ENCODE measurements around the gene TMEM95.

Gene TMEM95, protein sequence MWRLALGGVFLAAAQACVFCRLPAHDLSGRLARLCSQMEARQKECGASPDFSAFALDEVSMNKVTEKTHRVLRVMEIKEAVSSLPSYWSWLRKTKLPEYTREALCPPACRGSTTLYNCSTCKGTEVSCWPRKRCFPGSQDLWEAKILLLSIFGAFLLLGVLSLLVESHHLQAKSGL

GRCh38 chr17:7355053-7355452 lies at the start of gene TMEM95:
Gene TMEM95, plus strand, starts transcription at chr17:7355156. Its CDS starts 49 bp downstream, at chr17:7355205.
- DNase-seq, result no peak

- peak; percentile 97 for DNase-seq
Observed at GRCh38 chr17:7306911-7307685, 47.9 kb upstream of the TMEM95 start, which contains the start of gene EIF5A. Gene EIF5A, plus strand, starts transcription at chr17:7307628. Its CDS starts 2,008 bp downstream, at chr17:7309636.

- DNase-seq, result no peak
Observed at GRCh38 chr17:7307686-7308624, 47.0 kb upstream of the TMEM95 start.

DNA sequence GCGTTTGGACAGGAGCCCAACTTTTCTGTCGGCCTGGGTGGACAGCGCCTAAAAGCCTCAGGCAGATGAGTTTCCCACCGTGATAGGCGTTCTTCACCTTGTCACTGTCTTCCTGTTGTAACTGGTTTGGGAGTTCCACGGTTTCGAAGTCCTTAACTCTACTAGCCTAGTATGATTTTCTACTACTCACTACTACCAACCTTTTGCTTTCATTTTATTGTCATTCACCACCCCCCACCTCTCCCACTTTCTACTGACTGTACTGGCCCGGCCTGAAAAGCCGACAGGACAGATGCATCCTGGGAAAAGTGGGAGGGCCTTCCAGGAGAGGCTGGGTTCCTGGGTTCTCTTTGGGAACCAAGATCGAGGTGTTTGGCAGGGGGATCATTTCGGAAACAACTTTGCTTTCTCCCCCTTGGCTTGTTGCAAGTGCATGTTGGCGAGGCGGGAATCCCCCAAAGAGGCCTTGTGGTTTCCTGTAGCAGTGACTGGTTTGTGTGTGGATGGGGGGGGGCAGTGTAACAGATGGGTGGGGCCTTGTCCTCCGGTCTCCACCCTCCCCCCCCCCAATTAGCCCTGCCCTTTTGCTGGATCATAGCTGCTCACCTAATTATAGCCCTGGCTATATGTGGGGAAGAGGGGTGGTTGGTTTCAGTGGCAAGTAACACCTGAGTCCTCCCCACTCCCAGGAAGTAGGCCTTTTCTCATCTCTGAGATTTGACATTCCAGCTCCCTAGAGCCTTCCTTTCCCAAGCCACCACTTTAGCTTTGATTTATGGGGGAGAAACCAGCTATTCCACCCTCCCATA lies 46.1 kb upstream of the TMEM95 start:
- peak; percentile 22 for DNase-seq

DNA sequence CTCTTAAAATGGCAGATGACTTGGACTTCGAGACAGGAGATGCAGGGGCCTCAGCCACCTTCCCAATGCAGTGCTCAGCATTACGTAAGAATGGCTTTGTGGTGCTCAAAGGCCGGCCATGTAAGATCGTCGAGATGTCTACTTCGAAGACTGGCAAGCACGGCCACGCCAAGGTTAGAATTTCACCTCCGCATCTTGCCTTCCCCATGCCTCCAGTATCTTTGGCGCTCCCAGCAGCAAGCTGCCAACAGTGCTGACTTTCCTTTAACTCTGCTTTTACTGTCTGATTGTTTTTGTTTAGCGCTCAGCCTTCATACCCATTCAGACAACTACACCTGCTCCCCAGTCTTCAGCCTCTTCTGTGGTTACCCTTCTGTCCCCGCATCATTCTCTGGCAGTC lies 45.3 kb upstream of the TMEM95 start:
- DNase-seq, result no peak

DNA sequence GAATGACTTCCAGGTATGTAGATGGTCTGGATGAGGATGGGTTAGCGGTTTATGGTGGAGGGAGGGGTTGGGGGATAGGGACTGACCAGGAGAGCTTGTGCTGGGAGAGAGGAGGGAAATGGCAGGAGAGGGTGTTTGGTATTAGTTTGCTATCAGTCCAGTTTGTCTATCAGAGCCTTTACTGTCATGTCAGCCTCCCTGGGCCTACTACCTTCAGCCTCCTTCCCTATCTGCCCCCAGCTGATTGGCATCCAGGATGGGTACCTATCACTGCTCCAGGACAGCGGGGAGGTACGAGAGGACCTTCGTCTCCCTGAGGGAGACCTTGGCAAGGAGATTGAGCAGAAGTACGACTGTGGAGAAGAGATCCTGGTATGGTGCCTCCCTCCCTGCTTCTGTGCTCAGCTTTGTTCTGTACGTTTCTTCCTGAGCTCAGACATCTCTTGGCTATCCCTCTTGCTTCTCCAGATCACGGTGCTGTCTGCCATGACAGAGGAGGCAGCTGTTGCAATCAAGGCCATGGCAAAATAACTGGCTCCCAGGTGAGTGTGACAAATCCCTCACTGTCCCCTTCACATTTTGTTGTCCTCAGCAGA lies 43.7 kb upstream of the TMEM95 start:
- no peak for DNase-seq

GRCh38 chr17:7312432-7313087 lies 42.4 kb upstream of the TMEM95 start:
- no peak for DNase-seq

- no peak for DNase-seq
Observed at GRCh38 chr17:7313088-7313889, 41.7 kb upstream of the TMEM95 start.

DNA sequence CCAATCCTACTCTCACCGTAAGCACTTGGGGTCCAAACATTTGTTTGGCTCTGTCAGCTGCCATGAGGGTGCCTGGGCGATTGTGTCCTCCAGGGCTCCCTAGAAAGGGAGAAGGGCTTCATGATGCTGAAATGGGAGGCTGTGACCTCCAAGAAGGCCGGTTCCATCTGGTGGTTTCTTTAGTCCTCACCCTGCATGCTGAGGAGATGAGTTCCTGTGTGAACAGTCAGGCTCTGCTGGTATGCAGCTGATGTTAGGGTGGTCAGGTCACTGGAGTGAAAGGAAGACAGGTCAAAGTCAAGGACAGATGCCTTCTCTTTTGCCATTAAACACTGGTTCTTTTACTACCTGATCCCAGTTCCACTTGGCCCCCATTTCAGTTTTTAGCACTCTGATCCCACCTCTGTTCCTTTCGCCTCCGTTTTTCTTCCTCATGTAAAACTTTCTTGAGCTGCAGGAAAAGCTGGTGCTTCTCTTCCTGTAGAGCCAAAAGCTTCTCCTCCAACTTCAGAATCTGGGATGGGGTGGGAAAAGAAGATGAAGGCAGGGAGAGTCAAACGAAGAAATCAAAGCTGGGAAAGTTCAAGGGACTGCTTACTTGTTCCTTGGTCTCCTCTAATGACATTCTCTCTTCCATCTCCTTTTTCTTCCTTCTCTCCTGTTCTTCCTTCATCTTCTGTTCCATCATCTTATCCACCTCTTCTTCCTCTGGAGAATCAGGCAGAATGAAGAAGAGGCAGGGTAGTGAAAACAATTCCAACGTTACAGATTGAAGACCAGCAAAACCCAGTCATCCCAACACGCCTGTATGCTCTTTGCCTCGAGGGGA lies 40.9 kb upstream of the TMEM95 start:
- DNase-seq, result no peak

DNA sequence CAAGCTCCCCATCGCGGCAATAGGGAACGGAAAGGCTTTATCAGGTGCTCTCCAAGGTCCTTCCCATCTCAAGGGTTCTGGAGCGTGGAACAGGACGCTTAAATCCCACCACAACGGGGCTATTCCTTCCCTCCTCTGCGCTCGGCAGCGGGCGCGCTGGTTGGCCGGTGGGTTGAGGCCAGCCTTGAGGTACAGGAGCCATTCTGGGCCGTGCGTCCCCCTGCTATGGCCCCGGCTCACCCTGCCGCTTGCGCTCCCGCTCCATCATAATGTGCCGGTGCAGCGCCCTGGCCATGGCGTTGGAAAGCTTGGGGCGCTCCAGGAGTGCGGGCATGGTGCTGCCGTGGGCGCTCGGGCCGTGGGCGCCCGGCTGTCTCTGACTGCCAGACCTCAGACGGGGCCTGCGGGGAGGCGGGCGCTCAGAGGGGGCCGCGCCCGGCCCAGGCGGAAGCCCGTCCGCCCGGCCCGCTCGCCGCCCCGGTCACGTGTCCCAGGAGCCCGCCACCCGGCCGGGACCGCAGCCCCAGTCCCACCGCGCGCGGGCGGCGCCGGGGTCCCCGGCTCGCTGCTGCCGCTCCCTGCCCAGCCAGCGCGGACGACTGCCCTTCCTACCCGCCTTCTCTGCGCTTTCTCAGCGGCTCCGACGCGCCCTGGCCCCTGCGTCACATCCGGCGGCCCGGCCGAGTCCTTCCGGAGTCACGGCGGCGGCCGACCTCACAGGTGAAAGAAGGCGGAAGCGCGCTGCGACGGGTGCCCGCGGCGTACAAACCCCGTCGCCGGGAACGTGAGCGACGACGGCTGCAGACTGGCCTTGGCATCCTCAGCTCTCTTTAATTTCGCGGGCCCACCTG lies 40.0 kb upstream of the TMEM95 start, which contains the start of gene GPS2:
Gene GPS2 (minus strand): TSS at position 642 of the 851 bp plus-strand sequence. CDS start 308 bp downstream, at position 334.
- DNase-seq, result peak; percentile 71

GRCh38 chr17:7315570-7316235 lies 39.3 kb upstream of the TMEM95 start:
- no peak for DNase-seq

DNA sequence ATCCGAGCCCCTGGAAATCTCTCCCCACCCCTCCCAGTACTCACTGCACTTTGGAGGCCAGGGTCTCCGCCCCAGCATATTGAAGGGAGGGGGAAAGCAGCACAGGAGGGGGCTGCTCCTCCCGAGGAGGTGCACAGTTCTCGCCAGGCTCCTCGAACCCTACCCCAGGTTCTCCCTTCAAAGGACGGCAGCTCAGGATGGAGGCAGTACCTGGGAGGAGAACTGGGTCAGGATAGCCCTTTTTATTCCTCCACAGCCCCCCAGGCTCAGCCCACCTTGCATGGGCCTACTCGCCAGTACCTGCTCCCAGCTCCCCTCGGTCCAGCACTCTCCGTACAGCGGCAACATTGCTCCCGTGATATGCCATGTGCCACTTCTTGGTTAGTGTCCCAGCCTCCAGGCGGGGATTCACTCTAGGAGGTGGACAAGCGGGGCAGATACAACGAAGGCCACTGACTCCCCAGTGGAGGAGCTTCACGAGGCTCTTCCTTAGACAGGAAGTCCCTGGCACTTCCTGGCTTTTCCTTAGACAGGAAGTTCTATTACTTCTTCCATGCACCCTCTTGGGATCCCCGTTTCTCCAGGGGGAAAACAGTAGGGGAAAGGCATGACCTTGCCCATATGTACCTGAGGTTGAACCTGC lies 37.7 kb upstream of the TMEM95 start:
- DNase-seq, result no peak

- no peak for DNase-seq
Observed at GRCh38 chr17:7318121-7318860, 36.7 kb upstream of the TMEM95 start.

DNA sequence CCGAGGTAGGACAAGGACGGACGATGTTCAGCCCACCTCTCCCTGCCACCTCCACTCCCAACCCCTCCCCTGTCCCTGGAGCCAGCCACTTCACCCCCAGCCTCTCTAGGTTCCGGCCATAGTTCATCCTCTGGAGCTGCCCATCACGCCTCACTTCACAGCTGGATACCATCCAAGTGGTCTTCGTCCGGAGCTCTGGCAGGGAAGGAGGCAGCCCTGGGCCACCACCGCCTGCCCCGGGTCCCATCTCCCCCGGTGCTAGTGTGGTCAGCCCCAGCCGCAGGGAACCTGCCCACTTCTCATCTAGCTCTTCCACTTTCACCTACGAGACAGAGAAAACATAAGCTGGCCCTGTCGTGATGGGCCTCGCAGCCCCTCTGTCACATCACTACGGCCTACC lies 33.5 kb upstream of the TMEM95 start:
- DNase-seq, result no peak

DNA sequence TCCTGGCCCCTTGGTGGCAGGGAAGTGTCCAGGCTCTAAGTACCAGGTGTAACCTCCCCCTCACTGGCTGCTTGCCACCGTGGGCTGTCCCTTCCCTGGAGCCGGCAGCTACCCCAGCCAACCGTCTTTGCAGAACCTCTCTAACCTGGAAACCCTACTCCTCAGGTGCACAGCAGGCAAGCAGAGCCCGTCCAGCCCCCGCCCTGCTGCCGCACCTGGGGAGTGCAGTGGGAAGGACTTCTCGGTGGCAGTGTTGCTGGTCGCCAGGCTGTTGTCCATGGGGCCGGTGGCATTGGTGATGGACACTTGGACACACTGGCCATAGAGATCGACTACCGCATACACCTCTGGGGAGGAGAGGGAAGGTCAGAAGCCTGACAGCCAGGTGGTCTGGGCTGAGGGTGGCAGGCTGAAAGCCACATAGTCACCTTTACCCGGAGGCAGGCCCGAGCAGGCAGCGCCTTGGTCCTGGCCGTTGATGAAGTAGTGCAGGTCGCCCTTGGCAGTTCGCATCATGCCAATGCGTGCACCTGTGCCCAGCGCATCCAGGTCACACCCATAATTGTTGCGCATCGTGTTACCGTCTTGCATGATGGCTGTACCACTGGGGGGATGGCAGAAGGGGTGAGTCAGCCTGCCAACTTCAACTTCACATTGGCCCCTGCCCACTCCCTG lies 32.3 kb upstream of the TMEM95 start:
- DNase-seq, result no peak

Measured in NCI-H1092 treated with DMSO at 0.1 percent for 48 hours (cell line).